GM13976 (cell line): ENCODE results near the gene UBE2E2.
A peak's percentile ranks its signal among the peaks of the same experiment; 100 is the strongest.
"Not testable (repeated sequence)": the region's sequence is repeated elsewhere in the genome, so short reads cannot be mapped to it uniquely, and the experiment has no call there.

Experiments used
- DNase-seq: peaks from one replicate; pipeline ENCODE4 v3.0.0; 2012; ENCODE audit warnings: low spot score
- CTCF ChIP-seq: IDR thresholded peaks from 2 replicates; pipeline ENCODE4 v1.5.1; 2012; ENCODE audit warnings: borderline replicate concordance, mild to moderate bottlenecking; ENCODE audit not compliant: insufficient read depth; ENCODE audit errors: extremely low read depth, missing control alignments, control extremely low read depth
- in situ Hi-C: fragments of 300-500 bp; cut with MboI; formaldehyde crosslinking; loops from one replicate; pipeline ENCODE4 v1.12.0; 2022; ENCODE audit warnings: low sequenced_read_pairs, mixed read lengths, inconsistent platforms; ENCODE audit not compliant: unreplicated experiment

Gene UBE2E2

GRCh38 chr3:23325466-23326065, 122.4 kb downstream of the UBE2E2 start:
- TF ChIP-seq CTCF, result no peak
- peak; percentile 7 for DNase-seq
- in situ Hi-C loops, result no loop called here

GRCh38 chr3:23329471-23330105, 126.5 kb downstream of the UBE2E2 start:
- in situ Hi-C loops, result no loop called here
- DNase-seq, result no peak
- TF ChIP-seq CTCF, result no peak

GRCh38 chr3:23330568-23330967, 127.4 kb downstream of the UBE2E2 start:
- in situ Hi-C loops, result no loop called here
- DNase-seq, result no peak
- no peak for TF ChIP-seq CTCF

- no peak for TF ChIP-seq CTCF
- in situ Hi-C loops, result no loop called here
- DNase-seq, result no peak
Observed at GRCh38 chr3:23331141-23331935, 128.2 kb downstream of the UBE2E2 start.

GRCh38 chr3:23333633-23334032, 130.5 kb downstream of the UBE2E2 start:
- in situ Hi-C loops, result no loop called here
- DNase-seq, result no peak
- no peak for TF ChIP-seq CTCF

- DNase-seq, in situ Hi-C loops: not testable (repeated sequence)
Observed at GRCh38 chr3:23336853-23337252, 133.7 kb downstream of the UBE2E2 start.
